Measurements from ENCODE around the gene CFAP100. TPM values are rescaled to one million over a fixed set of nuclear protein-coding genes. Genes with fewer than 3 reads are reported as not detected.

The CFAP100 gene
- total and polyA plus RNA-seq, 2 of the 4 experiments (the other 2 are of a cell fraction), result not detected

- Histone ChIP-seq H3K9me1 (ENCODE audit: insufficient read depth, low read length) (no peaks in the 10 kb centered on the region), H3K9me3 (ENCODE audit: control insufficient read depth, insufficient read depth, low read length) (no peaks in the 10 kb centered on the region), H2AFZ (replicated peaks; ENCODE audit: low read length, poor library complexity) (no peak overlapping the region), H2BK5ac (ENCODE audit: low read depth, low read length, poor library complexity, severe bottlenecking) (no peak overlapping the region), H3K36me3 (ENCODE audit: control insufficient read depth, insufficient read depth, low read length) (no peaks in the 10 kb centered on the region), H3K18ac (ENCODE audit: low read depth, low read length) (no peak overlapping the region), H3K4me1 (ENCODE audit: control insufficient read depth, insufficient read depth, low read length) (no peaks in the 10 kb centered on the region), H3K9ac (ENCODE audit: low read depth, low read length) (no peak overlapping the region), H4K20me1 (ENCODE audit: insufficient read depth, low read length) (no peaks in the 10 kb centered on the region), H2AK5ac (ENCODE audit: low read depth, low read length) (no peak overlapping the region), H3K4me3 (ENCODE audit: insufficient read depth, low read depth, low read length) (no peak overlapping the region), H3K4me2 (ENCODE audit: low read depth, low read length) (no peak overlapping the region), H2AK9ac (replicated peaks; ENCODE audit: low read depth, low read length, poor library complexity) (no peak overlapping the region), H3K23ac (ENCODE audit: low read depth, low read length) (no peak overlapping the region), H3K56ac (ENCODE audit: extremely low read depth, insufficient read depth, low read length) (no peak overlapping the region), H3K4ac (ENCODE audit: low read depth, low read length) (no peak overlapping the region), H2BK20ac (ENCODE audit: low read depth, low read length) (no peak overlapping the region), H2BK15ac (ENCODE audit: low read depth, low read length) (no peak overlapping the region), H4K91ac (ENCODE audit: insufficient read depth, low read depth, low read length) (no peak overlapping the region), H3K27ac (ENCODE audit: insufficient read depth, low read length) (no peak overlapping the region), H2BK120ac (ENCODE audit: low read depth, low read length) (no peak overlapping the region), H3K79me1 (ENCODE audit: low read depth in 1 of 2, low read length in 2 of 2) (no peaks in the 10 kb centered on the region), H4K8ac (ENCODE audit: low read depth in 2 of 2, low read length in 2 of 2) (no peak overlapping the region), H4K5ac (ENCODE audit: low read depth, low read length) (no peak overlapping the region), H3K14ac (replicated peaks; ENCODE audit: low read depth, low read length) (no peak overlapping the region), H3K27me3 (ENCODE audit: control insufficient read depth, insufficient read depth, low read length) (peaks cover 5% of the 10 kb centered on the region; the same call in 1 of the 2 replicates)
- POLR2A ChIA-PET (ENCODE audit: unreplicated experiment), result no interaction called here
- TF ChIP-seq NFE2L2 (IDR thresholded peaks at IDR 0.05; ENCODE audit: low read depth, low read length), result no peak
- TF ChIP-seq MAFK (IDR thresholded peaks at IDR 0.05; ENCODE audit: low read depth, low read length), result no peak
- no peak for TF ChIP-seq MAZ (IDR thresholded peaks at IDR 0.05; ENCODE audit: borderline replicate concordance, low read depth, low read length)
- TF ChIP-seq, protein P1, sequence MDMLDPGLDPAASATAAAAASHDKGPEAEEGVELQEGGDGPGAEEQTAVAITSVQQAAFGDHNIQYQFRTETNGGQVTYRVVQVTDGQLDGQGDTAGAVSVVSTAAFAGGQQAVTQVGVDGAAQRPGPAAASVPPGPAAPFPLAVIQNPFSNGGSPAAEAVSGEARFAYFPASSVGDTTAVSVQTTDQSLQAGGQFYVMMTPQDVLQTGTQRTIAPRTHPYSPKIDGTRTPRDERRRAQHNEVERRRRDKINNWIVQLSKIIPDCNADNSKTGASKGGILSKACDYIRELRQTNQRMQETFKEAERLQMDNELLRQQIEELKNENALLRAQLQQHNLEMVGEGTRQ (IDR thresholded peaks at IDR 0.05; ENCODE audit: low read depth, low read length), result no peak
- TF ChIP-seq CEBPB (IDR thresholded peaks at IDR 0.05; ENCODE audit: low read depth, low read length), result no peak
- TF ChIP-seq POLR2A (IDR thresholded peaks at IDR 0.05; ENCODE audit: low read depth, low read length), result no peak
- no peak for TF ChIP-seq RAD21 (IDR thresholded peaks at IDR 0.05; ENCODE audit: low read length)
- no peak for TF ChIP-seq CHD1 (IDR thresholded peaks at IDR 0.05; ENCODE audit: low read depth, low read length)
- no peak for TF ChIP-seq RCOR1 (IDR thresholded peaks at IDR 0.05; ENCODE audit: insufficient replicate concordance, low read length)
- TF ChIP-seq CTCF (conservative IDR thresholded peaks at IDR 0.05; ENCODE audit: low read depth, low read length), result no peak
- no peak for TF ChIP-seq RFX5 (IDR thresholded peaks at IDR 0.05; ENCODE audit: low read depth, low read length)
- TF ChIP-seq, protein P2, sequence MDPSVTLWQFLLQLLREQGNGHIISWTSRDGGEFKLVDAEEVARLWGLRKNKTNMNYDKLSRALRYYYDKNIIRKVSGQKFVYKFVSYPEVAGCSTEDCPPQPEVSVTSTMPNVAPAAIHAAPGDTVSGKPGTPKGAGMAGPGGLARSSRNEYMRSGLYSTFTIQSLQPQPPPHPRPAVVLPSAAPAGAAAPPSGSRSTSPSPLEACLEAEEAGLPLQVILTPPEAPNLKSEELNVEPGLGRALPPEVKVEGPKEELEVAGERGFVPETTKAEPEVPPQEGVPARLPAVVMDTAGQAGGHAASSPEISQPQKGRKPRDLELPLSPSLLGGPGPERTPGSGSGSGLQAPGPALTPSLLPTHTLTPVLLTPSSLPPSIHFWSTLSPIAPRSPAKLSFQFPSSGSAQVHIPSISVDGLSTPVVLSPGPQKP (IDR thresholded peaks at IDR 0.05; ENCODE audit: borderline replicate concordance, low read depth, low read length), result no peak
- TF ChIP-seq MXI1 (IDR thresholded peaks at IDR 0.05; ENCODE audit: borderline replicate concordance, low read depth, low read length), result no peak
- no peak for TF ChIP-seq BHLHE40 (IDR thresholded peaks at IDR 0.05; ENCODE audit: low read depth, low read length)
- no peak for TF ChIP-seq SMC3 (IDR thresholded peaks at IDR 0.05; ENCODE audit: low read depth, low read length)
- in situ Hi-C loops (cut with MboI; ENCODE audit: low sequenced_read_pairs), result no loop called here
- dilution Hi-C loops (cut with HindIII; ENCODE audit: low sequenced_read_pairs, unreplicated experiment), result no loop called here
- intact Hi-C loops (cut with micrococcal nuclease), result no loop called here
- WGBS, 2 experiments (ENCODE audit: extremely low coverage in 2 of 2, insufficient read length in 1 of 2), result no CpG with 5 or more reads among the region's 3 CpGs
- CTCF ChIA-PET, result no interaction called here
- BruUV-seq (replicated peaks), result no TSS peak
- DNase-seq, result no peak
- ATAC-seq (ENCODE audit: low read depth), result no peak
Observed at GRCh38 chr3:126484148-126484547, 89.4 kb downstream of the CFAP100 start.
